Peyer's patch (tissue), 4 donors: Measurements from ENCODE around the gene LEMD2.

Source experiments
- POLR2A ChIP-seq, 2 donors: fragments of 450-650 bp; IDR thresholded peaks; one replicate each; pipeline ENCODE4 v1.5.1; 2017; ENCODE audit warnings: antibody characterized with exemption in 2 of 2, mild to moderate bottlenecking in 2 of 2, moderate library complexity in 2 of 2
- TF ChIP-seq, protein P1 (sequence below), 6 experiments: fragments of 450-650 bp in 4 of 6; fragments of 200-600 bp in 2 of 6; sonication (generic) in 1 of 6; IDR thresholded peaks; one replicate each; pipeline ENCODE4 v1.5.1; 2017 to 2019; ENCODE audit warnings: antibody characterized with exemption in 6 of 6, mild to moderate bottlenecking in 3 of 6, moderate library complexity in 1 of 6

DNA sequence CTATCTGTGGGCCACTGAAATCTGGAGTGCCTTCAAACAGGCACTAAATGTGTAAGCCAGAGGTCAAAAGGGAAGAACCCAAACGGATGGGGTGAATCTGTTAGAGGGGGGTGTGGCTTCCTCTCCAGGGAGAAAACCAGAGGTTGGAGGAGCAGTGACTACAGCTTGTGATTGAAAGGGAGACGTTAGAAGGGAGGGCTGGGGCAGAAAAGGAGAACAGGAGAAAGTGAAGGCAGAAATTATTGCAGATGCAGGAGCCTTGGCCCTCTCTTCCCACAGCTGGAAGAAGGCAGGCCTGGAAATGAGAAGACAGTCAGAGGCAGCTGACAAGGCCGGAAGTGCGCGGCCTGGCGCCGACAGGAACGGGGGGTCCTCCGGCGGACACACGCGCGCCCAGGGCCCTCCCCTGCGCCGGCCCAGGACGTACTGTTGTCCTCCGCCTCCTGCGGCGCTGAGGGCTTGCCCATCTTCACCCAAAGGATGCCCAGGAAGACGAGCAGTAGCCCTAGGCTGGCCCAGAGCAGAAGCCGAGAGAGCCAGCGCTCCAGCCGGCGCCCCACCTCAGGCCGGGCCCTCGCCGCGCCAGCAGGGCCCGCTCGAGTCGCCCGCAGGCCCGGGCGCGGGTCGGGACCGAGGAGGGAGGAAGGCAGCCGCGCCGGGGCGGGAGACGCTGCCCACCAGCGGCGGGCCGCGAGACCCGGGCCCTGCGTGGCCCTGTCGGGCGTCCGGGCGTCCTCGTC lies 806 bp downstream of the LEMD2 start:
- TF ChIP-seq, protein P1, sequence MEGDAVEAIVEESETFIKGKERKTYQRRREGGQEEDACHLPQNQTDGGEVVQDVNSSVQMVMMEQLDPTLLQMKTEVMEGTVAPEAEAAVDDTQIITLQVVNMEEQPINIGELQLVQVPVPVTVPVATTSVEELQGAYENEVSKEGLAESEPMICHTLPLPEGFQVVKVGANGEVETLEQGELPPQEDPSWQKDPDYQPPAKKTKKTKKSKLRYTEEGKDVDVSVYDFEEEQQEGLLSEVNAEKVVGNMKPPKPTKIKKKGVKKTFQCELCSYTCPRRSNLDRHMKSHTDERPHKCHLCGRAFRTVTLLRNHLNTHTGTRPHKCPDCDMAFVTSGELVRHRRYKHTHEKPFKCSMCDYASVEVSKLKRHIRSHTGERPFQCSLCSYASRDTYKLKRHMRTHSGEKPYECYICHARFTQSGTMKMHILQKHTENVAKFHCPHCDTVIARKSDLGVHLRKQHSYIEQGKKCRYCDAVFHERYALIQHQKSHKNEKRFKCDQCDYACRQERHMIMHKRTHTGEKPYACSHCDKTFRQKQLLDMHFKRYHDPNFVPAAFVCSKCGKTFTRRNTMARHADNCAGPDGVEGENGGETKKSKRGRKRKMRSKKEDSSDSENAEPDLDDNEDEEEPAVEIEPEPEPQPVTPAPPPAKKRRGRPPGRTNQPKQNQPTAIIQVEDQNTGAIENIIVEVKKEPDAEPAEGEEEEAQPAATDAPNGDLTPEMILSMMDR (IDR thresholded peaks at IDR 0.05): peak in 1 of 6 experiments; percentile 3
- peak; percentile 32 to 52 for TF ChIP-seq POLR2A (IDR thresholded peaks at IDR 0.05)
